GM12801 (cell line): ENCODE results near the gene SHC4.

Experiments
- TF ChIP-seq, protein P1 (sequence below): IDR thresholded peaks from one replicate; pipeline ENCODE4 v1.5.1; 2011; ENCODE audit warnings: control low read depth; ENCODE audit not compliant: insufficient read length; ENCODE audit errors: extremely low read depth

SHC4 gene

DNA sequence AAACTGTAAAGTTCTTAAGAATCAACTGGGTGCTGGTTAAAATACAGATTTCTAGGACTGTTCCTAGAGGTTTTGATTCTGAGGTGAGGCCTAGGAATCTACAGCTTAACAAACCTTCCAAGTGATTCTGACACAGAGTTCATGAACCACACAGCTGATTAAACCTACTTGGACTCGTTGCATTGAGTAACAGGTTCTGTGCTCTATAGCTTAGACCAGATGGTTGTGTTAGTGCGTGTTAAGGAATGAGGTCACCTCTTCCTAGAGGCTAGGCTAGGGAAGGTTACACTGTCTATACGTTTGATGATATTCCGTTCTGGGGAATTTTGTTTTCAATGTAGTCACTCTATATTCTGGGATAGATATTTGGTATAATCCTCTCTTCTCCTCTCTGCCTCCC, 63.9 kb downstream of the SHC4 start:
- TF ChIP-seq, protein P1, sequence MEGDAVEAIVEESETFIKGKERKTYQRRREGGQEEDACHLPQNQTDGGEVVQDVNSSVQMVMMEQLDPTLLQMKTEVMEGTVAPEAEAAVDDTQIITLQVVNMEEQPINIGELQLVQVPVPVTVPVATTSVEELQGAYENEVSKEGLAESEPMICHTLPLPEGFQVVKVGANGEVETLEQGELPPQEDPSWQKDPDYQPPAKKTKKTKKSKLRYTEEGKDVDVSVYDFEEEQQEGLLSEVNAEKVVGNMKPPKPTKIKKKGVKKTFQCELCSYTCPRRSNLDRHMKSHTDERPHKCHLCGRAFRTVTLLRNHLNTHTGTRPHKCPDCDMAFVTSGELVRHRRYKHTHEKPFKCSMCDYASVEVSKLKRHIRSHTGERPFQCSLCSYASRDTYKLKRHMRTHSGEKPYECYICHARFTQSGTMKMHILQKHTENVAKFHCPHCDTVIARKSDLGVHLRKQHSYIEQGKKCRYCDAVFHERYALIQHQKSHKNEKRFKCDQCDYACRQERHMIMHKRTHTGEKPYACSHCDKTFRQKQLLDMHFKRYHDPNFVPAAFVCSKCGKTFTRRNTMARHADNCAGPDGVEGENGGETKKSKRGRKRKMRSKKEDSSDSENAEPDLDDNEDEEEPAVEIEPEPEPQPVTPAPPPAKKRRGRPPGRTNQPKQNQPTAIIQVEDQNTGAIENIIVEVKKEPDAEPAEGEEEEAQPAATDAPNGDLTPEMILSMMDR, result no peak

DNA sequence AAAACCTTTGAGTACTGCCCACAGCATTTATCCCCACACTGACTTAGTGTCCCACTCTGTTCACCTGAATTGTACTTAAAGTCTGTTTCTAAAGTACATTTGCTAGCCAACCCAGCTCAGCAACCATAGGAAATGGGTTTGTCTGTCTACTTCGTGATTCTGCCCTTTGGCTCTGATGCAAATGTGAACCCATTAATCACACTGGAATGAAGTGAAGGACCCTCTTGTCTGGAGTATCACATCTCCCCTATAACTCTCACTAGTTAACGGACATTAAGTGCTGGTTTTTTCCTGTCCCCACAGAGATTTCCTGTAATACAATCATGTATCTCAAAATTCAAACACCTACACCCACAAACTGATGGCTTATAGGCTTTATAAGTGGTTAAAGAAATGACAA, 65.3 kb downstream of the SHC4 start:
- TF ChIP-seq, protein P1, result no peak

DNA sequence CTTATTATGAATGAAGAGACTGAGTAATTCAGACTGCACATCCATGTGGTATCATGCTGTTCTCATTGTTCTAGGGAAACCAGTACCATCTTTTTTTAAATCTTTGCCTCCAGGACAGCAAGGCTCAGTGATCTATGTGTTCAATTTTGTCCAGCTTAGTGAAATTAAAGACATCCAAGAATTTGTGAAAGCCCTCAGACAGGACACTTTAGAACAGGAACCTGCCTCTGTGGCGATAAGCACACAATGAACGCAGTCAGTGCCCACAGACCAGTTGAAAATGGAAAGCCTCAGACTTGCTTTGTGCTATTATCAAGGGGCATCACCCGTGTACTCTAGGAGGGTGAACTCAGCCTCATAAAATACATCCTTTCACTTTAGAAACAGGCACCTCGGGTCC, 65.7 kb downstream of the SHC4 start:
- TF ChIP-seq, protein P1, result no peak

DNA sequence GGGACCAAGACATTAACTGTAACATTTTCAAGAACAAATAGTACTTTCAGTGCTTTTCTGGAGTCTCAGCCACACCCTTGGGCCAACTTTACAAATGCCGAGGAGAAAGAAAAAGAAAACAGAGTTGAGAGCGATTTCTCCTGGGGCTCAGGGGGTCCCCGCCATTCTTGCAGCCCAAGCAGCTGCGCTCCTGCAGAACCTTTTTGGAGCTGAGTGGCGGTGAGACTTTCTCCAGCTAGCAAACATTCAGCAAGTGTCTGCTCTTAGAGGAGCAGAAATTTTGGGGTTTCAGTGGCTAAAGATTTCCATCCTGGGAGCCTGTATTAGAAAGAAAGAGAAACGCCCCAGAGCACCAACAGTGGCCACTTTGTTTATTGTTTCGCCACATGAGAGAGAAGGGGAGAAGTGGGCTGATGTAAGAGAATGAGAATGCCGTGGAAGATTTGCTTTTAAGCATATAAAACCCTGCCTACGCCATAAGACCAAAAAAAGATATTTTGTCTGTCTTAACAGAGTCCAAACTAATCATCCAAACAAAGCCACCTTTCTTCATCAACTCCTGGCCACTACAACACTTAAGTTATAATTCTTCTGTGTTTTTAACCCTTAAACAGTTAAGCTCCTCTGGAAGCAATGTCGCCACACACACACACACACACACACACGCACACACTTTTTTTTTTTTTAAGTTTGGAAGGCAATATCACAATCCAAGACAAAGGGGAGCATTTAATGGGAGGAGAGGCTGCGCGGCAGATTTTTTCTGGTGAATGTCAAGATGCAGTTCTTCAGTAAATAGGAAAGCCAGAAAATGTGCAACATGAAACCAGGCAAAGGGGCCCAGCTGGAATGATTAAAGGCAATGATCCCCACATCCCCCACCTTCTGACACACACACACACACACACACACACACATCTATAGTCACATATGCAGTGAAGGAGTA, 66.6 kb downstream of the SHC4 start:
- TF ChIP-seq, protein P1, result no peak

DNA sequence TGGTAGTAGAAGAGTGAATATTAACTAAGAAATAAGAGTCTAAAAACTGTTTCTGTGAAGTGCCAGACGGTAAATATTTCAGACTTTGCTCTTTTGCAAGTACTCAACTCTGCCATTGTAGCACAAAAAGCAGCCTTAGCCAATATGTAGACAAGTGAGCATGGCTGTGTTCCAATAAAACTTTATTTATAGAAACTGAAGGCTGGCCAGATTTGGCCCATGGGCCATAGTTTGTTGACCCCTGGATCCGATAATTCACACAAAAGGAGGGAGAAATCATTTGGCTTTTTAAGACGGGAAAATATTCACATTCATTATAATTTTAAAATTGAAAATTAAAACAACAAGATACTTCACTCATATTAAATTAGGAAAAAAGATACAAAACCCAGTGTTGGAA, 70.4 kb downstream of the SHC4 start:
- TF ChIP-seq, protein P1, result no peak

DNA sequence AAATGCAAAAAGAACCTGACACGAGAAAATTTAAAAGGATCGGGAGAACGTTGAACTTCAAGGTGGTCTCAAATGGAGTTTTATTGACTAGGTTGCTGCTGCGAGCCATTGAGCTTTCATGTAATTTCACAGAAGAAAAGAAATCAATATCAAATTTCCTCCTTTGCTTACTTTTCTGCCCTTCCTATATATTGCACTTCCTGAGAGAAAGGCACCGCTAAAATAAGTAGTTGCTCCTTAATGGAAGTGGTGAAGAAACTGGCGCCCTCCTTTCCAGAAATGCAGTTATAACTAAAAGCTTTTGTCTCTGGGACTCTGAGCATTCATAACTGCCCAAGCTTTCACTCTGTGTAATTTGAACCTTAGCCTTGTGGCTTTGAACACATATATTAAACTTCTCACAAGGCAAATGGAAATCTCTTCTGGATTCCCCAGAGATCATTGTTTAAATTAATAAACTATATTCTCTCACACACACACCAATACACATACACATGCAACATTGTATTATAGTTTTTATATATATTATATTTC, 72.4 kb downstream of the SHC4 start:
- TF ChIP-seq, protein P1, result no peak

DNA sequence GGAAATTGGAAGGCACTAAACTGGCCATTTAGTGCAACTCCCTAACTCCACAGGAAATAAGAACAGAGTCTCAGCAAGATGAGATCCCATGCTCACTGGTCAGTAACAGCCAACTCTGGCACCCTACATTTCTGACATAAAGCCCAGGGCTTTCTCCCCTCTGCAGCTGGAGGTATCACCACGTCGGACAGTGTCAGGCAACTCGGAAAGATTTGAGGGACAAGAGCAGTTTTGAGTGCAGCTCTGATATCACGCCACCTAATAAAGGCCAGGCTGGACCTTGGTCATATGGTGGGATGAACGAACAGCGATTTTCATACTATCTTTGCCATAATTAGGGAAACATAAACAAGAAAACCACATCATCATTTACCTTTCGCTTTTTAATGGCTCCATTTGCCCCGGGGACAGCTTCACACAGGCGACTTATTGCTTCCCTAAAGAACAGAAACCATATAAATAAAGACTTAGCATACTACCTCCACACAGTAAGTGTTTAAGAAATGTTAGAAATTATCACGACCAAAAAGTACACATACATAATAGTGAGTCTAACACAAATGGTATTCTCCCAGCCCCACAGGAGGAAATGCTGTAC, 73.2 kb downstream of the SHC4 start:
- TF ChIP-seq, protein P1, result no peak
